ENCODE data around the gene CALCOCO2. TPM values are rescaled to one million over a fixed set of nuclear protein-coding genes. Genes with fewer than 3 reads are reported as not detected.
"Not testable (repeated sequence)": the region's sequence is repeated elsewhere in the genome, so short reads cannot be mapped to it uniquely, and the experiment has no call there.

Gene CALCOCO2
- total and polyA plus RNA-seq, 4 experiments from 2014 or later: 107 to 196 (median 143) TPM

GRCh38 chr17:48815311-48815710 is 15.5 kb upstream of the CALCOCO2 start:
- intact Hi-C loops (cut with micrococcal nuclease): loop anchor here (2.0 kb wide), 2 partner anchors 21 to 217 kb away; no protein-coding TSS in a partner anchor
- H3K27me3 Mint-ChIP-seq: peaks cover 13 to 23% of the 10 kb centered on the region in 2 donors
- POLR2A ChIA-PET (ENCODE audit: partially characterized antibody): interaction anchor here (1.0 to 1.9 kb wide), 3 partner anchors 21 to 64 kb away, joined by 3 to 8 read pairs (median 4); no protein-coding TSS in a partner anchor

GRCh38 chr17:48816438-48816773 is 14.4 kb upstream of the CALCOCO2 start:
- Histone ChIP-seq H3K9me3 (ENCODE audit: control insufficient read depth in 1 of 2, low read length in 2 of 2) (no peaks in the 10 kb centered on the region), H3K4me1 (ENCODE audit: insufficient read depth, low read length) (peaks cover 20% of the 10 kb centered on the region), H3K4me3 (ENCODE audit: low read length in 2 of 2) (peak overlapping the region in 1 of 2 donors; percentile 26), H3K27ac (ENCODE audit: low read depth, low read length) (no peak overlapping the region), H3K27me3 (ENCODE audit: insufficient read depth, low read length) (peaks cover 4% of the 10 kb centered on the region), H3K36me3 (ENCODE audit: insufficient read depth, low read length) (no peaks in the 10 kb centered on the region)
- Mint-ChIP-seq H3K27me3 (peaks cover 14 to 20% of the 10 kb centered on the region in 2 donors), H3K4me3 (peak overlapping the region; percentile 75 to 96 (median 88)), H3K4me1 (peaks cover 8 to 24% (median 18%) of the 10 kb centered on the region in 4 donors), H3K27ac (peak overlapping the region in 4 of 7 donors; percentile 9 to 69 (median 40)), H3K9me3 (no peaks in the 10 kb centered on the region), H3K36me3 (no peaks in the 10 kb centered on the region)
- intact Hi-C loops (cut with micrococcal nuclease): loop anchor here (2.0 kb wide), 1 partner anchor 14 kb away; the partner anchor contains the start of gene CALCOCO2
- POLR2A ChIA-PET (ENCODE audit: partially characterized antibody): interaction anchor here (1.2 to 1.9 kb wide), 2 partner anchors 20 to 63 kb away, joined by 3 to 8 read pairs; no protein-coding TSS in a partner anchor
- DNase-seq: no peak
- CTCF ChIA-PET (ENCODE audit: partially characterized antibody): interaction anchor here (0.7 to 18.7 kb wide), 11 partner anchors 13 to 1097 kb away, joined by 3 to 463 read pairs (median 5); no protein-coding TSS in a partner anchor

More at GRCh38 chr17:48815311-48815710, 15.5 kb upstream of the CALCOCO2 start:
- no peak for DNase-seq
- Mint-ChIP-seq H3K27ac (peak overlapping the region in 1 of 7 donors; percentile 6), H3K4me1 (peaks cover 8 to 24% (median 18%) of the 10 kb centered on the region in 4 donors), H3K36me3 (no peaks in the 10 kb centered on the region), H3K9me3 (no peaks in the 10 kb centered on the region), H3K4me3 (peak overlapping the region in 3 of 8 donors; percentile 11 to 66 (median 31))
- H3K27ac ChIP-seq (ENCODE audit: low read depth, low read length): no peak overlapping the region
- no peak overlapping the region for H3K4me3 ChIP-seq (ENCODE audit: low read length in 2 of 2)
- peaks cover 20% of the 10 kb centered on the region for H3K4me1 ChIP-seq (ENCODE audit: insufficient read depth, low read length)
- no peaks in the 10 kb centered on the region for H3K36me3 ChIP-seq (ENCODE audit: insufficient read depth, low read length)
- peaks cover 4% of the 10 kb centered on the region for H3K27me3 ChIP-seq (ENCODE audit: insufficient read depth, low read length)
- CTCF ChIA-PET (ENCODE audit: partially characterized antibody): interaction anchor here (0.5 to 18.7 kb wide), 16 partner anchors 12 to 1348 kb away, joined by 3 to 463 read pairs (median 4); no protein-coding TSS in a partner anchor
- H3K9me3 ChIP-seq (ENCODE audit: control insufficient read depth in 1 of 2, low read length in 2 of 2): no peaks in the 10 kb centered on the region

GRCh38 chr17:48816774-48817590 is 13.9 kb upstream of the CALCOCO2 start, which contains the start of gene TTLL6:
Gene TTLL6 (minus strand): TSS chr17:48817229. CDS start chr17:48817072, 157 bp downstream.
- Histone ChIP-seq H3K4me1 (ENCODE audit: insufficient read depth, low read length) (peaks cover 20% of the 10 kb centered on the region), H3K27me3 (ENCODE audit: insufficient read depth, low read length) (peaks cover 4% of the 10 kb centered on the region), H3K4me3 (ENCODE audit: low read length in 2 of 2) (peak within 1 kb of the TSS; percentile 19 to 26), H3K27ac (ENCODE audit: low read depth, low read length) (no peak within 1 kb of the TSS), H3K36me3 (ENCODE audit: insufficient read depth, low read length) (no peaks in the 10 kb centered on the region), H3K9me3 (ENCODE audit: control insufficient read depth in 1 of 2, low read length in 2 of 2) (no peaks in the 10 kb centered on the region)
- Mint-ChIP-seq H3K36me3 (no peaks in the 10 kb centered on the region), H3K4me1 (peaks cover 8 to 24% (median 18%) of the 10 kb centered on the region in 4 donors), H3K9me3 (no peaks in the 10 kb centered on the region), H3K27ac (peak within 1 kb of the TSS; percentile 14 to 79 (median 47)), H3K4me3 (peak within 1 kb of the TSS; percentile 75 to 96 (median 88)), H3K27me3 (peaks cover 14 to 20% of the 10 kb centered on the region in 2 donors)
- POLR2A ChIA-PET (ENCODE audit: partially characterized antibody): interaction anchor here (1.0 to 1.9 kb wide), 2 partner anchors 19 to 62 kb away, joined by 3 to 8 read pairs; no protein-coding TSS in a partner anchor
- peak; percentile 78 to 93 (median 81) for DNase-seq
- intact Hi-C loops (cut with micrococcal nuclease): loop anchor here (2.0 kb wide), 1 partner anchor 14 kb away; the partner anchor contains the start of gene CALCOCO2
- CTCF ChIA-PET (ENCODE audit: partially characterized antibody): interaction anchor here (0.7 to 18.7 kb wide), 8 partner anchors 13 to 1097 kb away, joined by 3 to 463 read pairs (median 4); no protein-coding TSS in a partner anchor

GRCh38 chr17:48818361-48818841 is 12.4 kb upstream of the CALCOCO2 start:
- H3K4me3 Mint-ChIP-seq: peak overlapping the region in 5 of 8 donors; percentile 29 to 57 (median 53)
- H3K4me1 Mint-ChIP-seq: peaks cover 8 to 24% (median 18%) of the 10 kb centered on the region in 4 donors
- Histone ChIP-seq H3K4me3 (ENCODE audit: low read length in 2 of 2) (no peak overlapping the region), H3K27ac (ENCODE audit: low read depth, low read length) (no peak overlapping the region), H3K27me3 (ENCODE audit: insufficient read depth, low read length) (peaks cover 4% of the 10 kb centered on the region), H3K4me1 (ENCODE audit: insufficient read depth, low read length) (peaks cover 20% of the 10 kb centered on the region), H3K36me3 (ENCODE audit: insufficient read depth, low read length) (no peaks in the 10 kb centered on the region), H3K9me3 (ENCODE audit: control insufficient read depth in 1 of 2, low read length in 2 of 2) (no peaks in the 10 kb centered on the region)
- peak overlapping the region in 1 of 7 donors; percentile 30 for H3K27ac Mint-ChIP-seq
- peaks cover 12 to 22% of the 10 kb centered on the region in 2 donors for H3K27me3 Mint-ChIP-seq
- CTCF ChIA-PET (ENCODE audit: partially characterized antibody): interaction anchor here (1.0 to 18.7 kb wide), 2 partner anchors 60 to 139 kb away, joined by 3 to 463 read pairs; no protein-coding TSS in a partner anchor
- H3K9me3 Mint-ChIP-seq: no peaks in the 10 kb centered on the region
- DNase-seq: no peak
- no peaks in the 10 kb centered on the region for H3K36me3 Mint-ChIP-seq
- POLR2A ChIA-PET (ENCODE audit: partially characterized antibody): no interaction called here
- intact Hi-C loops (cut with micrococcal nuclease): no loop called here

- intact Hi-C loops (cut with micrococcal nuclease): no loop called here
- Mint-ChIP-seq H3K36me3 (no peaks in the 10 kb centered on the region), H3K9me3 (no peaks in the 10 kb centered on the region), H3K27ac (no peak overlapping the region), H3K4me3 (no peak overlapping the region), H3K4me1 (peaks cover 8 to 22% (median 18%) of the 10 kb centered on the region in 4 donors), H3K27me3 (peaks cover 16 to 20% of the 10 kb centered on the region in 2 donors)
- Histone ChIP-seq H3K36me3 (ENCODE audit: insufficient read depth, low read length) (no peaks in the 10 kb centered on the region), H3K27me3 (ENCODE audit: insufficient read depth, low read length) (peaks cover 4% of the 10 kb centered on the region), H3K4me1 (ENCODE audit: insufficient read depth, low read length) (peaks cover 18% of the 10 kb centered on the region), H3K4me3 (ENCODE audit: low read length in 2 of 2) (no peak overlapping the region), H3K9me3 (ENCODE audit: control insufficient read depth in 1 of 2, low read length in 2 of 2) (no peaks in the 10 kb centered on the region), H3K27ac (ENCODE audit: low read depth, low read length) (no peak overlapping the region)
- POLR2A ChIA-PET (ENCODE audit: partially characterized antibody): no interaction called here
- CTCF ChIA-PET (ENCODE audit: partially characterized antibody): interaction anchor here (0.6 to 18.7 kb wide), 3 partner anchors 14 to 59 kb away, joined by 3 to 463 read pairs (median 4); no protein-coding TSS in a partner anchor
- no peak for DNase-seq
These were observed 11.4 kb upstream of the CALCOCO2 start for GRCh38 chr17:48819466-48819865.

GRCh38 chr17:48820936-48821335 is 9.9 kb upstream of the CALCOCO2 start:
- Mint-ChIP-seq H3K27me3 (peaks cover 18% of the 10 kb centered on the region in 2 donors), H3K4me1 (peaks cover 8 to 15% (median 13%) of the 10 kb centered on the region in 4 donors)
- H3K27me3 ChIP-seq (ENCODE audit: insufficient read depth, low read length); H3K36me3 Mint-ChIP-seq; H3K4me3 ChIP-seq (ENCODE audit: low read length in 2 of 2); intact Hi-C loops (cut with micrococcal nuclease); POLR2A ChIA-PET (ENCODE audit: partially characterized antibody); H3K27ac Mint-ChIP-seq; H3K4me3 Mint-ChIP-seq; H3K27ac ChIP-seq (ENCODE audit: low read depth, low read length); H3K9me3 Mint-ChIP-seq; DNase-seq; H3K36me3 ChIP-seq (ENCODE audit: insufficient read depth, low read length); H3K9me3 ChIP-seq (ENCODE audit: control insufficient read depth in 1 of 2, low read length in 2 of 2): not testable (repeated sequence)
- H3K4me1 ChIP-seq (ENCODE audit: insufficient read depth, low read length): peaks cover 16% of the 10 kb centered on the region
- CTCF ChIA-PET (ENCODE audit: partially characterized antibody): interaction anchor here (1.0 to 18.7 kb wide), 5 partner anchors 8 to 57 kb away, joined by 3 to 463 read pairs (median 4); no protein-coding TSS in a partner anchor

All from CD4-positive, alpha-beta memory T cell (primary cell).